IMR-90 (cell line): ENCODE results near the gene MICAL2. TPM values are rescaled to one million over a fixed set of nuclear protein-coding genes. Genes with fewer than 3 reads are reported as not detected.

ENCODE experiments used
- ATAC-seq: fragments of 200-7000 bp; cut with Tn5 transposase; 2 replicates; pipeline ENCODE4 v1.9.1; 2020; ENCODE audit warnings: low read depth, mild to moderate bottlenecking, moderate library complexity
- BruUV-seq: library from RNA; stranded (reverse); fragments of 400-500 nt; replicated peaks from 2 replicates; lab custom pipeline; 2021; lab: Mats Ljungman, UMichigan
- CTCF ChIA-PET: fragments of 300-600 bp; formaldehyde crosslinking; extraction: SDS; loops from one replicate; lab custom pipeline; 2021; ENCODE audit warnings: antibody characterized with exemption; lab: Yijun Ruan, JAX
- POLR2A ChIA-PET: fragments of 300-600 bp; sonication (Branson Sonifier 250); formaldehyde crosslinking; loops from one replicate; lab custom pipeline; 2022; ENCODE audit warnings: antibody characterized with exemption; ENCODE audit not compliant: unreplicated experiment; lab: Charles Lee
- DNase-seq: peaks from one replicate; pipeline ENCODE4 v3.0.0; 2013
- H2AFZ ChIP-seq: replicated peaks from 2 replicates; pipeline ENCODE3; 2013; ENCODE audit warnings: low read length, mild to moderate bottlenecking; ENCODE audit not compliant: poor library complexity
- H2AK5ac ChIP-seq: 2 replicates; pipeline ENCODE4 v1.6.1; 2013; ENCODE audit warnings: low read depth, low read length, inconsistent platforms
- H2AK9ac ChIP-seq: replicated peaks from 2 replicates; pipeline ENCODE3; 2013; ENCODE audit warnings: mild to moderate bottlenecking, low read depth, low read length, moderate library complexity; ENCODE audit not compliant: poor library complexity
- H2BK120ac ChIP-seq: 2 replicates; pipeline ENCODE4 v1.6.1; 2013; ENCODE audit warnings: low read depth, low read length, inconsistent platforms
- H2BK15ac ChIP-seq: 3 replicates; pipeline ENCODE4 v1.6.1; 2013; ENCODE audit warnings: low read depth, low read length, inconsistent platforms
- H2BK20ac ChIP-seq: 2 replicates; pipeline ENCODE4 v1.6.1; 2013; ENCODE audit warnings: low read depth, mild to moderate bottlenecking, inconsistent platforms, low read length, moderate library complexity
- H2BK5ac ChIP-seq: 2 replicates; pipeline ENCODE4 v1.6.1; 2013; ENCODE audit warnings: mild to moderate bottlenecking, low read depth, low read length, inconsistent platforms; ENCODE audit not compliant: poor library complexity, severe bottlenecking
- H3K14ac ChIP-seq: replicated peaks from 2 replicates; pipeline ENCODE4 v1.6.1; 2013; ENCODE audit warnings: low read depth, low read length, inconsistent platforms
- H3K18ac ChIP-seq: 2 replicates; pipeline ENCODE4 v1.6.1; 2013; ENCODE audit warnings: low read depth, low read length, control low read depth
- H3K23ac ChIP-seq: 2 replicates; pipeline ENCODE4 v1.6.1; 2013; ENCODE audit warnings: low read depth, low read length, inconsistent platforms
- H3K27ac ChIP-seq: 2 replicates; pipeline ENCODE4 v1.5.1; 2013; ENCODE audit warnings: mild to moderate bottlenecking, control low read depth, low read length; ENCODE audit not compliant: insufficient read depth
- H3K27me3 ChIP-seq: 2 replicates; pipeline ENCODE4 v1.6.1; 2013; ENCODE audit warnings: low read length; ENCODE audit not compliant: control insufficient read depth, insufficient read depth
- H3K36me3 ChIP-seq: 2 replicates; pipeline ENCODE4 v1.6.1; 2013; ENCODE audit warnings: low read length, mixed read lengths; ENCODE audit not compliant: control insufficient read depth, insufficient read depth
- H3K4ac ChIP-seq: 2 replicates; pipeline ENCODE4 v1.6.1; 2013; ENCODE audit warnings: low read depth, low read length, inconsistent platforms
- H3K4me1 ChIP-seq: 2 replicates; pipeline ENCODE4 v1.6.1; 2013; ENCODE audit warnings: low read length, mixed read lengths; ENCODE audit not compliant: control insufficient read depth, insufficient read depth
- H3K4me2 ChIP-seq: 2 replicates; pipeline ENCODE4 v1.6.1; 2013; ENCODE audit warnings: low read depth, mild to moderate bottlenecking, control low read depth, low read length, moderate library complexity
- H3K4me3 ChIP-seq: 2 replicates; pipeline ENCODE4 v1.5.1; 2013; ENCODE audit warnings: low read depth, mild to moderate bottlenecking, control low read depth, low read length, moderate library complexity; ENCODE audit not compliant: insufficient read depth
- H3K56ac ChIP-seq: 2 replicates; pipeline ENCODE4 v1.6.1; 2013; ENCODE audit warnings: low read length, inconsistent platforms; ENCODE audit not compliant: insufficient read depth; ENCODE audit errors: extremely low read depth
- H3K79me1 ChIP-seq, 2 experiments: 2 replicates each; pipeline ENCODE4 v1.6.1; 2013; ENCODE audit warnings: low read length in 2 of 2, inconsistent platforms in 1 of 2, low read depth in 1 of 2
- H3K9ac ChIP-seq: 2 replicates; pipeline ENCODE4 v1.6.1; 2013; ENCODE audit warnings: low read depth, low read length, control low read depth
- H3K9me1 ChIP-seq: 2 replicates; pipeline ENCODE4 v1.6.1; 2013; ENCODE audit warnings: low read length, inconsistent platforms; ENCODE audit not compliant: insufficient read depth
- H3K9me3 ChIP-seq: 2 replicates; pipeline ENCODE4 v1.6.1; 2013; ENCODE audit warnings: low read length; ENCODE audit not compliant: control insufficient read depth, insufficient read depth
- H4K20me1 ChIP-seq: 2 replicates; pipeline ENCODE4 v1.6.1; 2013; ENCODE audit warnings: low read length, inconsistent platforms; ENCODE audit not compliant: insufficient read depth
- H4K5ac ChIP-seq: 2 replicates; pipeline ENCODE4 v1.6.1; 2013; ENCODE audit warnings: mild to moderate bottlenecking, low read depth, low read length, control low read depth
- H4K8ac ChIP-seq, 2 experiments: 2 replicates each; pipeline ENCODE4 v1.6.1; 2013; ENCODE audit warnings: low read depth in 2 of 2, low read length in 2 of 2, control low read depth in 1 of 2, inconsistent platforms in 1 of 2
- H4K91ac ChIP-seq: 2 replicates; pipeline ENCODE4 v1.6.1; 2013; ENCODE audit warnings: low read depth, low read length, inconsistent platforms; ENCODE audit not compliant: insufficient read depth
- BHLHE40 ChIP-seq: fragments of 150-350 bp; IDR thresholded peaks from 2 replicates; pipeline ENCODE4 v1.6.1; 2016; ENCODE audit warnings: mild to moderate bottlenecking, low read depth, low read length
- CEBPB ChIP-seq: IDR thresholded peaks from 2 replicates; pipeline ENCODE4 v1.6.1; 2012; ENCODE audit warnings: low read depth, low read length, improper control_type of control experiment
- CHD1 ChIP-seq: IDR thresholded peaks from 2 replicates; pipeline ENCODE4 v1.6.1; 2012; ENCODE audit warnings: low read depth, low read length, improper control_type of control experiment
- CTCF ChIP-seq: conservative IDR thresholded peaks from 2 replicates; pipeline ENCODE4 v1.5.1; 2012; ENCODE audit warnings: mild to moderate bottlenecking, low read depth, low read length, improper control_type of control experiment
- ELK1 ChIP-seq: fragments of 150-350 bp; IDR thresholded peaks from 2 replicates; pipeline ENCODE4 v1.6.1; 2016; ENCODE audit warnings: low read depth, mild to moderate bottlenecking, low read length, moderate library complexity, borderline replicate concordance
- FOS ChIP-seq: fragments of 150-350 bp; IDR thresholded peaks from 2 replicates; pipeline ENCODE4 v1.6.1; 2016; ENCODE audit warnings: low read depth, low read length
- MAFK ChIP-seq: IDR thresholded peaks from 2 replicates; pipeline ENCODE4 v1.6.1; 2012; ENCODE audit warnings: low read depth, low read length, improper control_type of control experiment
- MXI1 ChIP-seq: IDR thresholded peaks from 2 replicates; pipeline ENCODE4 v1.6.1; 2012; ENCODE audit warnings: low read depth, mild to moderate bottlenecking, low read length, moderate library complexity, borderline replicate concordance
- NFE2L2 ChIP-seq: fragments of 150-350 bp; IDR thresholded peaks from 2 replicates; pipeline ENCODE4 v1.6.1; 2016; ENCODE audit warnings: low read depth, mild to moderate bottlenecking, low read length
- POLR2A ChIP-seq: IDR thresholded peaks from 2 replicates; pipeline ENCODE4 v1.6.1; 2012; ENCODE audit warnings: mild to moderate bottlenecking, low read depth, low read length
- RAD21 ChIP-seq: IDR thresholded peaks from 2 replicates; pipeline ENCODE4 v1.6.1; 2012; ENCODE audit warnings: low read length, improper control_type of control experiment
- RCOR1 ChIP-seq: IDR thresholded peaks from 2 replicates; pipeline ENCODE4 v1.6.1; 2012; ENCODE audit warnings: mild to moderate bottlenecking, low read length, improper control_type of control experiment; ENCODE audit not compliant: insufficient replicate concordance
- RFX5 ChIP-seq: IDR thresholded peaks from 2 replicates; pipeline ENCODE4 v1.8.0; 2012; ENCODE audit warnings: low read depth, mild to moderate bottlenecking, low read length, moderate library complexity
- SMC3 ChIP-seq: fragments of 150-350 bp; IDR thresholded peaks from 2 replicates; pipeline ENCODE4 v1.6.1; 2016; ENCODE audit warnings: low read depth, mild to moderate bottlenecking, antibody characterized with exemption, low read length, moderate library complexity
- USF2 ChIP-seq: fragments of 150-350 bp; IDR thresholded peaks from 2 replicates; pipeline ENCODE4 v1.6.1; 2017; ENCODE audit warnings: mild to moderate bottlenecking, antibody characterized with exemption, low read length, low read depth
- WGBS, 2 experiments: methylation state at CpG; one replicate each; pipeline versions ENCODE4 v1.1.5 to v1.1.7; 2013; ENCODE audit warnings: missing lambda C conversion rate in 2 of 2; ENCODE audit not compliant: insufficient read length in 1 of 2; ENCODE audit errors: extremely low coverage in 2 of 2; 5-methylcytosine and 5-hydroxymethylcytosine counted together
- dilution Hi-C: fragments of 300-500 bp; cut with HindIII; formaldehyde crosslinking; loops from one replicate; pipeline ENCODE4 v1.14.3; 2018; ENCODE audit warnings: low sequenced_read_pairs; ENCODE audit not compliant: unreplicated experiment
- in situ Hi-C: fragments of 300-500 bp; cut with MboI; formaldehyde crosslinking; loops from 3 replicates; pipeline ENCODE4 v1.14.3; 2019; ENCODE audit warnings: low sequenced_read_pairs, inconsistent platforms, mixed read lengths
- intact Hi-C: fragments of 100-400 bp; cut with micrococcal nuclease; formaldehyde crosslinking; loops from 2 replicates; pipeline ENCODE4 v1.10.0; 2022
- polyA plus RNA-seq, 3 experiments: library from polyadenylated mRNA; depleted of rRNA; stranded (reverse); fragments of >200 nt; gene quantifications; 2 replicates each; pipeline ENCODE4 v1.2.3, GENCODE V29; 2012; ENCODE audit warnings: low replicate concordance in 1 of 3
- total RNA-seq: library from RNA; depleted of rRNA; stranded (reverse); fragments of >200 nt; gene quantifications from 2 replicates; pipeline ENCODE4 v1.2.3, GENCODE V29; 2012

Gene MICAL2
- total and polyA plus RNA-seq, 2 of the 4 experiments (the other 2 are of a cell fraction), result 170 to 336 TPM

- in situ Hi-C loops (loop anchor here (25.0 kb wide), 1 partner anchor 1482 kb away; no protein-coding TSS in a partner anchor), intact Hi-C loops (no loop called here), dilution Hi-C loops (no loop called here)
- no peak overlapping the region for H3K4me3 ChIP-seq
- H3K27me3 ChIP-seq, result no peaks in the 10 kb centered on the region
- no peaks in the 10 kb centered on the region for H3K36me3 ChIP-seq
- peaks cover 50% of the 10 kb centered on the region for H3K9me1 ChIP-seq
- peak overlapping the region; percentile 90 for H3K4ac ChIP-seq
- ChIA-PET CTCF (no interaction called here), POLR2A (no interaction called here)
- H4K91ac ChIP-seq, result peak overlapping the region; percentile 59
- H4K8ac ChIP-seq, result peak overlapping the region; percentile 50 to 64
- H3K9ac ChIP-seq, result no peak overlapping the region
- H4K5ac ChIP-seq, result no peak overlapping the region
- peak overlapping the region; percentile 76 for H2BK20ac ChIP-seq
- ATAC-seq (no peak), DNase-seq (no peak)
- peak overlapping the region; percentile 79; the same call in 1 of the 3 replicates for H2BK15ac ChIP-seq
- peaks cover 25% of the 10 kb centered on the region for H3K4me1 ChIP-seq
- H3K14ac ChIP-seq, result peak overlapping the region; percentile 71
- H3K79me1 ChIP-seq, result peaks cover 0 to 34% of the 10 kb centered on the region in 2 experiments; a peak in 2 of 4 replicates
- no peak overlapping the region for H3K56ac ChIP-seq
- H2AK9ac ChIP-seq, result peak overlapping the region; percentile 88
- WGBS, 2 experiments, result 73% methylated on average over 3 of the region's 12 CpGs; no CpG with 5 or more reads in 1 of the 2 experiments
- H3K23ac ChIP-seq, result peak overlapping the region; percentile 8; the same call in 1 of the 2 replicates
- H3K27ac ChIP-seq, result peak overlapping the region; percentile 38
- peak overlapping the region; percentile 0 for H2AFZ ChIP-seq
- H3K9me3 ChIP-seq, result no peaks in the 10 kb centered on the region
- peak overlapping the region; percentile 74 for H2AK5ac ChIP-seq
- peak overlapping the region; percentile 9; the same call in 1 of the 2 replicates for H3K18ac ChIP-seq
- no peaks in the 10 kb centered on the region for H4K20me1 ChIP-seq
- H2BK120ac ChIP-seq, result peak overlapping the region; percentile 81
- no TSS peak for BruUV-seq
- peak overlapping the region; percentile 73 for H2BK5ac ChIP-seq
- no peak overlapping the region for H3K4me2 ChIP-seq
- TF ChIP-seq CHD1 (no peak), ELK1 (no peak), FOS (no peak), POLR2A (no peak), CTCF (no peak), NFE2L2 (no peak), SMC3 (no peak), USF2 (no peak), MXI1 (no peak), RAD21 (no peak), RFX5 (no peak), MAFK (no peak), RCOR1 (no peak), BHLHE40 (no peak), CEBPB (no peak)
Measured at GRCh38 chr11:12269446-12270214, 159.2 kb downstream of the MICAL2 start.
